ENCODE measurements around the gene KCNN3.

- TF ChIP-seq, protein P1, sequence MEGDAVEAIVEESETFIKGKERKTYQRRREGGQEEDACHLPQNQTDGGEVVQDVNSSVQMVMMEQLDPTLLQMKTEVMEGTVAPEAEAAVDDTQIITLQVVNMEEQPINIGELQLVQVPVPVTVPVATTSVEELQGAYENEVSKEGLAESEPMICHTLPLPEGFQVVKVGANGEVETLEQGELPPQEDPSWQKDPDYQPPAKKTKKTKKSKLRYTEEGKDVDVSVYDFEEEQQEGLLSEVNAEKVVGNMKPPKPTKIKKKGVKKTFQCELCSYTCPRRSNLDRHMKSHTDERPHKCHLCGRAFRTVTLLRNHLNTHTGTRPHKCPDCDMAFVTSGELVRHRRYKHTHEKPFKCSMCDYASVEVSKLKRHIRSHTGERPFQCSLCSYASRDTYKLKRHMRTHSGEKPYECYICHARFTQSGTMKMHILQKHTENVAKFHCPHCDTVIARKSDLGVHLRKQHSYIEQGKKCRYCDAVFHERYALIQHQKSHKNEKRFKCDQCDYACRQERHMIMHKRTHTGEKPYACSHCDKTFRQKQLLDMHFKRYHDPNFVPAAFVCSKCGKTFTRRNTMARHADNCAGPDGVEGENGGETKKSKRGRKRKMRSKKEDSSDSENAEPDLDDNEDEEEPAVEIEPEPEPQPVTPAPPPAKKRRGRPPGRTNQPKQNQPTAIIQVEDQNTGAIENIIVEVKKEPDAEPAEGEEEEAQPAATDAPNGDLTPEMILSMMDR (conservative IDR thresholded peaks at IDR 0.05; ENCODE audit: low read depth, low read length): no peak
- no peak for TF ChIP-seq EZH2 (IDR thresholded peaks at IDR 0.05; ENCODE audit: borderline replicate concordance, low read depth, low read length, poor library complexity, severe bottlenecking)
Observed at GRCh38 chr1:154843636-154844296, 26.3 kb downstream of the KCNN3 start.
